NCI-H82 (cell line): ENCODE measurements around the gene AIFM3.
A peak's percentile ranks its signal among the peaks of the same experiment; 100 is the strongest.
"Not testable (repeated sequence)": the region's sequence is repeated elsewhere in the genome, so short reads cannot be mapped to it uniquely, and the experiment has no call there.

Experiments used
- DNase-seq: peaks from one replicate; lab custom pipeline; 2025; lab: John Stamatoyannopoulos, UW

AIFM3 gene, protein sequence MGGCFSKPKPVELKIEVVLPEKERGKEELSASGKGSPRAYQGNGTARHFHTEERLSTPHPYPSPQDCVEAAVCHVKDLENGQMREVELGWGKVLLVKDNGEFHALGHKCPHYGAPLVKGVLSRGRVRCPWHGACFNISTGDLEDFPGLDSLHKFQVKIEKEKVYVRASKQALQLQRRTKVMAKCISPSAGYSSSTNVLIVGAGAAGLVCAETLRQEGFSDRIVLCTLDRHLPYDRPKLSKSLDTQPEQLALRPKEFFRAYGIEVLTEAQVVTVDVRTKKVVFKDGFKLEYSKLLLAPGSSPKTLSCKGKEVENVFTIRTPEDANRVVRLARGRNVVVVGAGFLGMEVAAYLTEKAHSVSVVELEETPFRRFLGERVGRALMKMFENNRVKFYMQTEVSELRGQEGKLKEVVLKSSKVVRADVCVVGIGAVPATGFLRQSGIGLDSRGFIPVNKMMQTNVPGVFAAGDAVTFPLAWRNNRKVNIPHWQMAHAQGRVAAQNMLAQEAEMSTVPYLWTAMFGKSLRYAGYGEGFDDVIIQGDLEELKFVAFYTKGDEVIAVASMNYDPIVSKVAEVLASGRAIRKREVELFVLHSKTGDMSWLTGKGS

DNA sequence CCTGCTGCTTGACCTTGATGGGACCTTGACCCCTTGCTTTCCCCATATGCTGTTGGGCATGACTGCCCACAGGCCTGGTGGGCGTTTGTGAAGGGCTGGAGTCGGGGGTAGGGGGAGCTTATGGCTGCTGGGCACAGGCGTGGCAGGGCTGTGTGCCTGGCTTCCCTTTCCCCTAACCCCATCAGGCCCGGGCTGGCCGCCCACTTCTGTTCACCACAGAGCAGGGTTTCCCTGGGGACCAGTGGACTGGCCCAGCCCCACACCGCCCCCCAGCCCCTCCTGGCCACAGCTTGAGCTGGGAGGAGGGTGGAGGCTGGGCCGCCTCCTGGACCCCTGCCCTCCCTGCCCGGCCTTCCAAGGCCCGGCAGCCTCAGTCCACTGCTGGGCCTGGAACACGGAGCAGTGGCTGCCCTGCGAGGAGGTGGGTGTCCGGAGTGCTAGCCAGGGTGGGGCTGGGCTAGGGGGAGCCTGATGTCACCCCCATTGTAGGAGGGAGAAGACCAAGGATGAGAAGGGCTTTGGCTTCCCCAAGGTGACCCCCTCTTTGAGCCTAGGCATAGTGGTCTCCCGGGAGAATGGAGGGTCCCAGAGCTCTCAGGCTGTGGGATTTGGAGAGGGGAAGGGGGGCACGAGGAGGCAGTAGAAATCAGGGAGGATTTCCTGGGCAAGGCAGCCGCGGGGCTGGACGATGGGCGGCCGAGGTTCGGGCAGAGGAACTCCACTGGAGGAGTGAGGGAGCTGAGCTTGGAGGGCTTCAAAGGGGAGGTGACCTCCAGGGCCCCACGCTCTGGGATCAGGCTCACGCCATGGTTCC is at the start of gene AIFM3:
TSS of gene AIFM3 (plus strand) at position 373 of the 814 bp plus-strand sequence. CDS start 690 bp downstream, outside the sequence.
- DNase-seq, result no peak

- peak; percentile 20 for DNase-seq
Observed at GRCh38 chr22:20918663-20919218, 48.3 kb upstream of the AIFM3 start.

DNA sequence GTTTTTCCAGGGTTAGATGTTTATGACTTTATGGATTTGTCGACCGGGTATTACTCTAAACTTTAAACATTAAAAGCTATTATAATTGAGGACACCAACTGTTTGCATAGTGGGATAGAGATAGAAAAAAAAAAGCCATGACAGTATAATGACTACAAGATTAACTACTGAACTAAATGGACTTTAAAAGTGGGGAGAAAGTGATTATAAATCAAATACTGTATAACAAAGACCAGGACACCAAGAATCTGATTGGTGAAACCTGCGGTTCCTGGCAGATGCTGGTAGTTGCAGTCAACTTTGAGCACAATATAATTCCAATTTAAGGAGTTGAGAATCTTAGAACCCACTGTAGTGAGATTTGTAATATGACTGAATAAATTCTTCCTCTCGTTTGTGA is 47.3 kb upstream of the AIFM3 start:
- DNase-seq, result peak; percentile 2

GRCh38 chr22:20920881-20921203 is 46.2 kb upstream of the AIFM3 start:
- no peak for DNase-seq

DNA sequence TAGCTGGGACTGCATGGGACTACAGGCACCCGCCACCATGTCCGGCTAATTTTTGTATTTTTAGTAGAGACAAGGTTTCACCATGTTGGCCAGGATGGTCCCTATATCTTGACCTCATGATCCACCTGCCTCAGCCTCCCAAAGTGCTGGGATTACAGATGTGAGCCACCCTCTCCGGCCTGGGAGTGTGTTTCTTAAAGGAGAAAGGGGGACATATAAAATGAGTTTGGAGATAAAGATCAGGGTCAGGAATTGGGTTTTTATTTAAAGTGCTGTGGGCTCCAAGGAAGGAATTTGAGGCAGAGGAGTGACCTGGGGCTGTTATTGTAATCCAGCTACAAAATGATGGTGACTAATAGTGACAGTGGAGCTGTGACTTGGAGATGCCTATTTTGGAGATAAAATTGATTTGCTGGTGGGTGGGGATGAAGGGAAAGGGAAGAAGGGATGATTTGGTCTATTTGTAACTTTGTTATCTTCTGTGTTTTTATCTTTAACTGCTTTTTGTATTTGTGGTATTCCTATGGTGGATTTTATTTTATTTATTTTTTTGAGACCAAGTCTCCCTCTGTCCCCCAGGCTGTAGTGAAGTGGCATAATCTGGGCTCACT is 44.8 kb upstream of the AIFM3 start:
- no peak for DNase-seq

DNA sequence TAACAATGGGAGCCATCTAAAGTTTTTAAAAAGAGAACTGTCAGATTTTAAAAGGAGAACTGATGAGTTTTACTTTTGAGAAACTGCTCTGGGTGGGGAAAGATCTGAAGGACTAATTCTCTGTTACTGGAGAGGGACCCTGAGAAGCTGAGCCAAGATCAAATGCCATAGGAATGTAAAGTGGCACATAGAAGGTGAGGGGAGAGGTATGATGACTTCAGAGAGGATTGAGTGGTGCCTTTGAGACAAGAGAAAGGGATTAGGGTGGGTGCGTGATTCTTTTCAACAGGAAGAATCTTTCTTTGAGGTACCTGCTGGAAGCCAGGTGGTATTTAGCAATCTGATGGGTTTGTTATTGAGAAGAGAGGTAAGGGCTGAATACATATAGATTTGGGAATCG is 40.8 kb upstream of the AIFM3 start:
- DNase-seq, result no peak

DNA sequence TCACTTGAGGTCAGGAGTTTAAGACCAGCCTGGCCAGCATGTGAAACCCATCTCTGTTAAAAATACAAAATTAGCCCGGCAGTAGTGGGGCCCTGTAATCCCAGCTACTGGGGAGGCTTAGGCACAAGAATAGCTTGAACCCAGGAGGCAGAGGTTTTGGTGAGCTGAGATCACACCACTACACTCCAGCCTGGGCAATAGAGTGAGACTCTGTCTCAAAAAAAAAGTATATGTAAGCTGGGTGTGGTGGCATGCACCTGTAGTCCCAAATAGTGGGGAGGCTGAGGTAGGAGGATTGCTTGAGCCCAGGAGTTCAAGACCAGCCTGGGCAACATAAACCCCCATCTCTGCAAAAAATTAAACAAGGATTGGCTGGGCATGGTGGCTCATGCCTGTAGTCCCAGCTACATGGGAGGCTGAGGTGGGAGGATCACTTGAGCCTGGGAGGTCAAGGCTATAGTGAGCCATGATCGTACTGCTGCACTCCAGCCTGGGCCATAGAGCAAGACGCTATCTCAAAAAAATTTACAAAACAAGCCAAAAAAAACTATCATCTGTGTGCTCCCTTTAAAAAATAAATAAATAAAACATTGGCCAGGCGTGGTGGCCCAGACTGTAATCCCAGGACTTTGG is 39.0 kb upstream of the AIFM3 start:
- no peak for DNase-seq

GRCh38 chr22:20928573-20928967 is 38.5 kb upstream of the AIFM3 start:
- DNase-seq, result no peak

DNA sequence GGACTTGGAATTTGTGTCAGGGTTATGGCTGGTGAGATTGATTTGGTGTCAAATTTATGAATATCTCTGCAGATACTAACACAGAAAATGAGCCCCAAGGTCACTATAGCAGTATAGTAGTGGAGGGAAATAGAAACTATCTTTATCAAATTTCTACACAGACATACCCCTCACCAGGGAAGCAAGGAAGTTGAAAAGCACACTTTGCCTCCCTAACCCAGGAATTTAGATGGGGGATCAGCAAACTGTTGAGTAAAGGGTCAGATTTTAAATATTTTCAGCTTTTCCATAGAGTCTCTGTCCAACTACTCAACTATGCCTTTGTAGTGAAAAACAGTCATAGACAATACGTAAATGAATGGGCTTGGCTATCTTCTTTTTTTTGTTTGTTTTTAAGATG is 37.1 kb upstream of the AIFM3 start:
- DNase-seq, result no peak

- not testable (repeated sequence) for DNase-seq
Observed at GRCh38 chr22:20930435-20930834, 36.6 kb upstream of the AIFM3 start.

DNA sequence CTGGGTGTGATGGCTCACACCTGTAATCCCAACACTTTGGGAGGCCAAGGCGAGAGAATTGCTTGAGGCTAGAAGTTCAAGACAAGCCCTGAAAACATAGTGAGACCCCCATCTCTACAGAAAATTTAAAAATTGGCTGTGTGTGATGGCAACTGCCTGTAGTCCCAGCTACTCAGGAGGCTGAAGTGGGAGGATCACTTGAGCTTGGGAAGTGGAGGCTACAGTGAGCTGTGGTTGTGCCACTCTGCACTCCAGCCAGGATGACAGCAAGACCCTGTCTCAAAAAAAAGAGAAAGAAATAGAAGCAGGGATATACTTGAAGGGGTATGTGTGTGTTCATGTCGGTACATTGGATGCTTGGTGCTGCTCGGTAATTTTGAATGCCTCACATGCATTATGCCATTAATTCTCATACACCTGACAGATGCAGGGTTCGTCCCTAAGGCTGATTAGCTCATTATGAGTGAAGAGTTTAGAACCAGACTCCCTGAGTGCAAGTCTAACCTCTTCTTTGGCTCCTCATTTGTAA is 35.9 kb upstream of the AIFM3 start:
- no peak for DNase-seq

DNA sequence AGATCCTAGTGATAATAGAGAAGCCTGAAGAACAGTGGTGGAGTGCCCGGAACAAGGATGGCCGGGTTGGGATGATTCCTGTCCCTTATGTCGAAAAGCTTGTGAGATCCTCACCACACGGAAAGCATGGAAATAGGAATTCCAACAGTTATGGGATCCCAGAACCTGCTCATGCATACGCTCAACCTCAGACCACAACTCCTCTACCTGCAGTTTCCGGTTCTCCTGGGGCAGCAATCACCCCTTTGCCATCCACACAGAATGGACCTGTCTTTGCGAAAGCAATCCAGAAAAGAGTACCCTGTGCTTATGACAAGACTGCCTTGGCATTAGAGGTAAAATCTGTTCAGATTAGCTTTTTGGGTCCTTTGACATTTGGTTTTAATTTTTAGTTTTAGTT is 33.1 kb upstream of the AIFM3 start:
- DNase-seq, result no peak

GRCh38 chr22:20935049-20935448 is 32.0 kb upstream of the AIFM3 start:
- DNase-seq, result not testable (repeated sequence)

- DNase-seq, result not testable (repeated sequence)
Observed at GRCh38 chr22:20935780-20936539, 31.1 kb upstream of the AIFM3 start.

DNA sequence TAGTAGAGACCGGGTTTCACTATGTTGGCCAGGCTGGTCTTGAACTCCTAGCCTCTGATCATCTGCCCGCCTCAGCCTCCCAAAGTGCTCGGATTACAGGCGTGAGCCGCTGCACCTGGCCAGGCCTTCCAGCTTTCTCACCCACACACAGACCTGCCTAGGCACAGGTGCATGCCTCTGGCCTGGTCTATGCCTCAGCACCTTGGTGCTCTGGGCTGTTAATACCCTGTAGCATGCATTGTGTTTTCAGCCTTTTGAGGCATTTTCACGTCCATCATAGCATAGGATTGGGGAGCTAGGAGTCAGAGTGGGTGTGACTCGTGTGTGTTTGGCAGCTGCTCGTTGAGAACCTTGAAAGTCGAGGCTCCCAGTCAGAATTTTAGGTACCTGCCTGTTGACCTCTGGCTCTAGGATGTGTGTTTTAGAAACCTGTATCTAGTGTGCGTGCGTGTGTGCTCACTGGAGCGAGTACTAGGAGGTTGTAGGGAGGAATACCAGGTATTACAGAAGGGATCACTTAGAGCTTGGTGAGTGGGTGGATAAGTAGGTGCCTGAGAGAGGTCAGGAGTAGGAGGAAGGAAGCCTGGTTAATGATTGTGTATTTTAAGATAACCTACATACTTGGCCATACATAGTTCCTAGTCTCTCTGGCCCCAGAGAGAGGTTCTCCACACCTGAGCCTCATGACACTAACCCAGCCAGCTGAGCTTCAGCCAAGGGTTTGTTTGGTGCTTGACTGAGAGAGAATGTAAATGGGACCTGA is 29.8 kb upstream of the AIFM3 start:
- DNase-seq, result no peak

DNA sequence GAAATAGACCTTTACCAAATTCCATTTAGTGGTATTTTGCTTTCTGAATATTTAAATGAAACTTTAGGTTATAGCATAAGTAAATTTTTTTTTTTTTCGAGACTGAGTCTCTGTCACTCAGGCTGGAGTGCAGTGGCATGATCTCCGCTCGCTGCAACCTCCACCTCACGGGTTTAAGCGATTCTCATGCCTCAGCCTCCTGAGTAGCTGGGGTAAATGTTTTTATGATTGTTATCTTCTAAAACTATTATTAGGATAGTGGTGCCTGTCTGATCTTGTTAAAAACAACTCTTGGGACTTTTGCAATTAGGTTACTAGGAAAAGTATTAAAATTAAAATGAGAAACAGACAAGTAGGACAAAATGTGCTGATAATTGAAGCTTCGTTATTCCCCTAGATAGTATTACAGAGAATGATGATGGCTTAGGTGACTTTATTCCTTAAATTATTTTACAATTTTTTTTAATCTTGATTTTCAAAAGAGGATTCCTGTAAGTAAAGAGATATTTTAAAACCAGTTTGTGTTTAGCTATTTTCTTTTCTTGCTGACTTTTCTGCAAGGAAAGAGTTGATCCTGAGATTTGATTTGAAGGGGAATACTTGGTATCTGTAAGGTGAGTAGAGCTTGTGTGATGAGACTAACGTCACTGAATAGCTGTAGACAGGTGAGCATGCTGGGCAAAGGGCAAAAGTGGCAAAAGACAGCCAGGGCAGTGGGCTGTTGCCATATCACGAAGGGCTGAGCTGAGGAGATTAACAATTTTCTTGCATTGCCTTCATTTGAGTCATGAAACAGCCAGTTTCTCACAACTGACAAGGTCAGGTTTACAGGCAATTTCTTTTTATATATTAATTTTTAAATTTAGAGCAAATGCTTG is 29.0 kb upstream of the AIFM3 start:
- no peak for DNase-seq

- not testable (repeated sequence) for DNase-seq
Observed at GRCh38 chr22:20939457-20940185, 27.4 kb upstream of the AIFM3 start.

- no peak for DNase-seq
Observed at GRCh38 chr22:20940186-20940651, 26.8 kb upstream of the AIFM3 start.
